ENCODE results near the gene VAMP4. TPM values are rescaled to one million over a fixed set of nuclear protein-coding genes. Genes with fewer than 3 reads are reported as not detected.
"Not testable (repeated sequence)": the region's sequence is repeated elsewhere in the genome, so short reads cannot be mapped to it uniquely, and the experiment has no call there.

The VAMP4 gene
- total and polyA plus RNA-seq, 8 donors: 14.7 to 19.4 (median 18.5) TPM

- TF ChIP-seq CTCF (IDR thresholded peaks at IDR 0.05): no peak
- intact Hi-C loops (cut with DNase I): no loop called here
- no peaks in the 10 kb centered on the region for H3K4me1 ChIP-seq
- H3K36me3 ChIP-seq: peaks cover 0 to 49% of the 10 kb centered on the region in 2 donors
- H3K27ac ChIP-seq: no peak overlapping the region
- no peak overlapping the region for H3K4me3 ChIP-seq
- ATAC-seq: no peak
- H3K9me3 ChIP-seq: no peaks in the 10 kb centered on the region
- H3K27me3 ChIP-seq: no peaks in the 10 kb centered on the region
- DNase-seq: no peak
These were observed 29.5 kb downstream of the VAMP4 start for GRCh38 chr1:171712341-171712740.

GRCh38 chr1:171711643-171712042, 30.2 kb downstream of the VAMP4 start:
- Histone ChIP-seq H3K36me3 (peaks cover 0 to 51% of the 10 kb centered on the region in 2 donors), H3K27me3 (no peaks in the 10 kb centered on the region), H3K4me1 (no peaks in the 10 kb centered on the region), H3K27ac (no peak overlapping the region), H3K9me3 (no peaks in the 10 kb centered on the region), H3K4me3 (no peak overlapping the region)
- intact Hi-C loops (cut with DNase I): no loop called here
- no peak for TF ChIP-seq CTCF (IDR thresholded peaks at IDR 0.05)
- ATAC-seq: no peak
- no peak for DNase-seq

GRCh38 chr1:171707583-171707982, 34.3 kb downstream of the VAMP4 start:
- H3K27me3 ChIP-seq: no peaks in the 10 kb centered on the region
- no peak overlapping the region for H3K4me3 ChIP-seq
- intact Hi-C loops (cut with DNase I): no loop called here
- H3K4me1 ChIP-seq: no peaks in the 10 kb centered on the region
- peaks cover 0 to 52% of the 10 kb centered on the region in 2 donors for H3K36me3 ChIP-seq
- ATAC-seq: no peak
- no peak overlapping the region for H3K27ac ChIP-seq
- TF ChIP-seq CTCF (IDR thresholded peaks at IDR 0.05): no peak
- H3K9me3 ChIP-seq: no peaks in the 10 kb centered on the region
- DNase-seq: no peak

GRCh38 chr1:171702598-171702997, 39.3 kb downstream of the VAMP4 start:
- TF ChIP-seq CTCF (IDR thresholded peaks at IDR 0.05): no peak
- ATAC-seq: no peak
- no peak for DNase-seq
- intact Hi-C loops (cut with DNase I): no loop called here
- no peak overlapping the region for H3K27ac ChIP-seq
- no peaks in the 10 kb centered on the region for H3K27me3 ChIP-seq
- no peaks in the 10 kb centered on the region for H3K9me3 ChIP-seq
- peaks cover 0 to 42% of the 10 kb centered on the region in 2 donors for H3K36me3 ChIP-seq
- H3K4me3 ChIP-seq: no peak overlapping the region
- no peaks in the 10 kb centered on the region for H3K4me1 ChIP-seq

- intact Hi-C loops (cut with DNase I): no loop called here
- Histone ChIP-seq H3K4me1 (no peaks in the 10 kb centered on the region), H3K9me3 (peaks cover 0 to 3% of the 10 kb centered on the region in 2 donors), H3K27me3 (no peaks in the 10 kb centered on the region), H3K36me3 (peaks cover 0 to 22% of the 10 kb centered on the region in 2 donors), H3K4me3 (no peak overlapping the region), H3K27ac (no peak overlapping the region)
- no peak for TF ChIP-seq CTCF (IDR thresholded peaks at IDR 0.05)
- ATAC-seq: no peak
- no peak for DNase-seq
These were observed 42.3 kb downstream of the VAMP4 start for GRCh38 chr1:171699531-171699930.

- H3K9me3 ChIP-seq; DNase-seq; H3K27ac ChIP-seq; H3K4me1 ChIP-seq; intact Hi-C loops (cut with DNase I); H3K36me3 ChIP-seq; H3K27me3 ChIP-seq; H3K4me3 ChIP-seq; ATAC-seq: not testable (repeated sequence)
These were observed 46.1 kb downstream of the VAMP4 start for GRCh38 chr1:171695772-171696171.

GRCh38 chr1:171693541-171693940, 48.3 kb downstream of the VAMP4 start:
- intact Hi-C loops (cut with DNase I): not testable (repeated sequence)

More at GRCh38 chr1:171693541-171693940, 48.3 kb downstream of the VAMP4 start:
- not testable (repeated sequence) for H3K27me3 ChIP-seq, H3K4me1 ChIP-seq, H3K4me3 ChIP-seq, H3K9me3 ChIP-seq, H3K36me3 ChIP-seq, ATAC-seq, H3K27ac ChIP-seq, DNase-seq

Measured in left lung (tissue), 10 donors.